ENCODE measurements around the gene POP5. TPM values are rescaled to one million over a fixed set of nuclear protein-coding genes. Genes with fewer than 3 reads are reported as not detected.
A peak's percentile ranks its signal among the peaks of the same experiment; 100 is the strongest.

The POP5 gene
- total RNA-seq, 3 donors from 2014 or later (not counting 1 experiment from before 2014, with no cell fraction given) = 38.7 to 54.3 (median 42.9) TPM

DNA sequence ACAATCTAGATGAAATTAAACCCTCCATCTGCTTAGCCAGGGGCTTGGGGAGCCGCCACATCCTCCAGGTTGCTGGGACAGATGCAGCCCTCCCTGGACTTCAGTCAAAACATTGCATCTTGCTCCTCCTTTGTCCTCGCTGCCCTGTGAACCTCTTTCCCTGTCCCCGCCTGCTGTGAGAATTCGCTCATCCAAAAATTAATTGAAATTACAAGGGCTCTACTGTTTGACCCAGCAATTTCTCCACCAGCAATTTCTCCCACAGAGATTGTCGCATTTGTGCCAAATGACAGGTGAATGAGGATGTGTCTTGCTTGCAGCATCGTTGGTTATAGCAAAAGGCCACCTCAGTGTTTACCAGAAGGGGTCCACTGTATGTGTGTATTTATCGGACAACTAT is 5.0 kb upstream of the POP5 start:
- ATAC-seq = no peak
- Histone ChIP-seq H3K4me3 (ENCODE audit: low read length) (no peak overlapping the region), H3K27ac (ENCODE audit: low read length) (no peak overlapping the region), H3K36me3 (ENCODE audit: control insufficient read depth, insufficient read depth, low read length) (no peaks in the 10 kb centered on the region), H3K27me3 (ENCODE audit: control insufficient read depth, insufficient read depth, low read length) (peaks cover 3% of the 10 kb centered on the region), H3K9me3 (ENCODE audit: control insufficient read depth, insufficient read depth, low read length) (no peaks in the 10 kb centered on the region), H3K4me1 (ENCODE audit: control insufficient read depth, insufficient read depth, low read length) (peaks cover 26% of the 10 kb centered on the region)
- TF ChIP-seq CTCF (IDR thresholded peaks at IDR 0.05) = no peak
- H3K36me3 Mint-ChIP-seq = no peaks in the 10 kb centered on the region
- H3K4me1 Mint-ChIP-seq = peaks cover 17 to 19% of the 10 kb centered on the region in 2 donors
- H3K9me3 Mint-ChIP-seq = no peaks in the 10 kb centered on the region
- H3K27ac Mint-ChIP-seq = no peak overlapping the region
- peaks cover 8 to 17% of the 10 kb centered on the region in 2 donors for H3K27me3 Mint-ChIP-seq (ENCODE audit: low read depth in 2 of 2)
- intact Hi-C loops (cut with micrococcal nuclease) = loop anchor here (10.0 kb wide), 1 partner anchor 151 kb away; the partner anchor contains the start of gene COX6A1
- 80% methylated on average over 7 of the region's 7 CpGs for WGBS (ENCODE audit: insufficient coverage)
- DNase-seq = no peak
- H3K4me3 Mint-ChIP-seq = no peak overlapping the region

DNA sequence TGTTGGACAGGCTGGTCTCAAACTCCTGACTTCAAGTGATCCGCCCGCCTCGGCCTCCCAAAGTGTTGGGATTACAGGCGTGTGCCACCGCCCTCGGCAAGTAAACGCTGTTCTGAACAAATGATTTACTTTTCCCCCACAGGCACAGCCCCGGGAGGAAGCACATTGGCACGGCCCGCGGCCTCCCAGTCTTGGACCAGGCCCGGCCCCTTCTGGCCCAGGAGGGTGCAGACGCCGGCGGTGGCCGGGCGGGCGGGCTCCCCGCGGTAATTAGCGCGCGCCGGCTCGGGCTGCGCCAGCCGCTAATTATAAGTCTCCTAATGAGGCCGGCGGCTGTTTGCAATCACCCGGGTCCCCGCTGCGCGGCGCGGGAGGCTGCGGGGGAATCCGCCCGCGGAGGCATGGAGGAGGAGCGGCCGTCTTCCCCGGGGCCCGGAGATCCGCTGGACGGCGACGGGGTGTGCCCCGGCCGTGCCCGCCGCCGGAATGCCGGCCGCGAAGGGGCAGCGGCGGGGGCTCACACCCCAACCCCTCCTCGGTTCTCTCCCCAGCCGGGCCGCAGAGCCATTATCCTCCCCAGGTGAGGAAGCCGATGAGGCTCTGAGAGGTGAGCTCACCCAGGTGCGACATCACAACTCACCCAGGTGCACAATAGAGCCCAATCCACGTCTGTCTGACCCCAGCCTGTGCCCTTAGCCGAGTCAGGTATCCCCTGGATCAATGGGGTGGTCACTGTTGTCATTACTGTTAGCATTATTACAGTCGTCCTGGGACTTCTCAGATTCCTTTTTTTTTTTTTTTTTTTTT is 3.3 kb upstream of the POP5 start:
- Histone ChIP-seq H3K4me1 (ENCODE audit: control insufficient read depth, insufficient read depth, low read length) (peaks cover 32% of the 10 kb centered on the region), H3K9me3 (ENCODE audit: control insufficient read depth, insufficient read depth, low read length) (no peaks in the 10 kb centered on the region), H3K4me3 (ENCODE audit: low read length) (no peak overlapping the region), H3K27ac (ENCODE audit: low read length) (no peak overlapping the region), H3K36me3 (ENCODE audit: control insufficient read depth, insufficient read depth, low read length) (no peaks in the 10 kb centered on the region), H3K27me3 (ENCODE audit: control insufficient read depth, insufficient read depth, low read length) (peaks cover 3% of the 10 kb centered on the region)
- no peak for TF ChIP-seq CTCF (IDR thresholded peaks at IDR 0.05)
- Mint-ChIP-seq H3K27me3 (ENCODE audit: low read depth in 2 of 2) (peaks cover 8 to 17% of the 10 kb centered on the region in 2 donors), H3K36me3 (no peaks in the 10 kb centered on the region), H3K9me3 (no peaks in the 10 kb centered on the region), H3K4me1 (peaks cover 30 to 34% of the 10 kb centered on the region in 2 donors), H3K4me3 (peak overlapping the region; percentile 79), H3K27ac (no peak overlapping the region)
- intact Hi-C loops (cut with micrococcal nuclease) = loop anchor here (5.0 to 10.0 kb wide), 4 partner anchors 47 to 388 kb away; partner anchors contain the start of genes ACADS and COX6A1
- 2% methylated on average over 65 of the region's 65 CpGs for WGBS (ENCODE audit: insufficient coverage)
- peak; percentile 45 to 73 for DNase-seq
- ATAC-seq = peak in 2 of 3 donors; percentile 12 to 23

- H3K27ac Mint-ChIP-seq = peak overlapping the region; percentile 50 to 59
- no peaks in the 10 kb centered on the region for H3K9me3 Mint-ChIP-seq
- peak; percentile 98 for TF ChIP-seq CTCF (IDR thresholded peaks at IDR 0.05)
- peak overlapping the region; percentile 79 for H3K4me3 Mint-ChIP-seq
- WGBS (ENCODE audit: insufficient coverage) = 18% methylated on average over 20 of the region's 20 CpGs
- peaks cover 8 to 17% of the 10 kb centered on the region in 2 donors for H3K27me3 Mint-ChIP-seq (ENCODE audit: low read depth in 2 of 2)
- Histone ChIP-seq H3K27me3 (ENCODE audit: control insufficient read depth, insufficient read depth, low read length) (peaks cover 3% of the 10 kb centered on the region), H3K4me1 (ENCODE audit: control insufficient read depth, insufficient read depth, low read length) (peaks cover 32% of the 10 kb centered on the region), H3K27ac (ENCODE audit: low read length) (no peak overlapping the region), H3K9me3 (ENCODE audit: control insufficient read depth, insufficient read depth, low read length) (no peaks in the 10 kb centered on the region), H3K4me3 (ENCODE audit: low read length) (no peak overlapping the region), H3K36me3 (ENCODE audit: control insufficient read depth, insufficient read depth, low read length) (peaks cover 5% of the 10 kb centered on the region)
- intact Hi-C loops (cut with micrococcal nuclease) = loop anchor here (1.0 to 10.0 kb wide), 8 partner anchors 46 to 527 kb away; partner anchors contain the start of genes ACADS and COX6A1
- DNase-seq (peak; percentile 86 to 91), ATAC-seq (peak; percentile 20 to 68 (median 59))
- H3K36me3 Mint-ChIP-seq = no peaks in the 10 kb centered on the region
- peaks cover 30 to 36% of the 10 kb centered on the region in 2 donors for H3K4me1 Mint-ChIP-seq
These were observed 2.4 kb upstream of the POP5 start for GRCh38 chr12:120583478-120584030.

Data from natural killer cell (primary cell).